ENCODE results near the gene CNTNAP2. TPM values are rescaled to one million over a fixed set of nuclear protein-coding genes. Genes with fewer than 3 reads are reported as not detected.

CNTNAP2 gene
- total and polyA plus RNA-seq, 3 donors from 2014 or later: 4.3 to 6.1 (median 4.4) TPM

DNA sequence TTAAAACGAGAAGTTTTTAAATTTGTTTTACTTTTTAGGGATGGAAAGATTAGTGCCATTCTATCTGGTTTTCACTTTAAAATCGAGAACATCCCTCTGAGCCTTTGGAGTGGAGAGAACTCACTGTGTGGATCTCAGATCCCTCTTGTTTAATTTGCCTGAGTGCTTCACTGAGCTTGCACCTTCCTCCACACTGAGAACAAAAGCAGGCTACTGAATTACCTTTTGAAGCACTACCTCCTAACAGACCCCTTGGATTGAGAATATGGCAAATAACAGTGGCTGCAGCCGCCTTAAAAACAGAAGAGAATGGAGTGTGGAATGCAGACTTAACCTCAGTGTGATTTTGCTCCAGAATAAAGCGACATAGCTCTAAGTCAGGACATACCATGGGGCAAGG lies 204.7 kb downstream of the CNTNAP2 start:
- Histone ChIP-seq H3K36me3 (ENCODE audit: low read depth, missing control alignments) (no peaks in the 10 kb centered on the region), H3K27me3 (no peaks in the 10 kb centered on the region), H3K9me3 (no peaks in the 10 kb centered on the region), H3K27ac (no peak overlapping the region), H3K4me3 (no peak overlapping the region), H3K4me1 (no peaks in the 10 kb centered on the region)
- no peak for TF ChIP-seq POLR2A (IDR thresholded peaks at IDR 0.05)
- TF ChIP-seq, protein P1, sequence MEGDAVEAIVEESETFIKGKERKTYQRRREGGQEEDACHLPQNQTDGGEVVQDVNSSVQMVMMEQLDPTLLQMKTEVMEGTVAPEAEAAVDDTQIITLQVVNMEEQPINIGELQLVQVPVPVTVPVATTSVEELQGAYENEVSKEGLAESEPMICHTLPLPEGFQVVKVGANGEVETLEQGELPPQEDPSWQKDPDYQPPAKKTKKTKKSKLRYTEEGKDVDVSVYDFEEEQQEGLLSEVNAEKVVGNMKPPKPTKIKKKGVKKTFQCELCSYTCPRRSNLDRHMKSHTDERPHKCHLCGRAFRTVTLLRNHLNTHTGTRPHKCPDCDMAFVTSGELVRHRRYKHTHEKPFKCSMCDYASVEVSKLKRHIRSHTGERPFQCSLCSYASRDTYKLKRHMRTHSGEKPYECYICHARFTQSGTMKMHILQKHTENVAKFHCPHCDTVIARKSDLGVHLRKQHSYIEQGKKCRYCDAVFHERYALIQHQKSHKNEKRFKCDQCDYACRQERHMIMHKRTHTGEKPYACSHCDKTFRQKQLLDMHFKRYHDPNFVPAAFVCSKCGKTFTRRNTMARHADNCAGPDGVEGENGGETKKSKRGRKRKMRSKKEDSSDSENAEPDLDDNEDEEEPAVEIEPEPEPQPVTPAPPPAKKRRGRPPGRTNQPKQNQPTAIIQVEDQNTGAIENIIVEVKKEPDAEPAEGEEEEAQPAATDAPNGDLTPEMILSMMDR (IDR thresholded peaks at IDR 0.05): no peak
- WGBS, 2 donors: 77 to 79% methylated on average over 4 of the region's 4 CpGs
- intact Hi-C loops (cut with DNase I; ENCODE audit: low total_unique reads): no loop called here
- DNase-seq: no peak

DNA sequence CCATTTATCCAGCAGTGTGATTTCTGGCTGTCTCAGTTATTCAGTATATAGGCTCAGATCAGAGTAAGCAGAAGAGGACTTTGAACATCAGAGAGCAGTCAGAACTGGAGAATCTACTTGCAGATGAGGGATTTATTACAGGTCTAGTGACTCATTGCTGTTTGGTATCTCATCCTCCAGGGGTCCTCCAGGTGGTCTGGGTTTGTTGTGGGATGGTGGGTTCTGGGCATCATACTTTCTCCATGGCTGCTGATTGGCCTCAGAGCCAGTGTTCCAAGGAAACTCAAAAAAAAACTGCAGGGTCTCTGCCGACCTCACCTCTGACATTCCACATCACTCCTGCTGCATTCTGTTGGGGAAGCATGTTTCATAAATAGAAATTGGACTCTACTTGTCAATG lies 214.8 kb downstream of the CNTNAP2 start:
- no peaks in the 10 kb centered on the region for H3K36me3 ChIP-seq (ENCODE audit: low read depth, missing control alignments)
- no peak overlapping the region for H3K4me3 ChIP-seq
- DNase-seq: no peak
- 13 to 48% methylated on average over 1 of the region's 1 CpG for WGBS, 2 donors
- TF ChIP-seq, protein P1 (IDR thresholded peaks at IDR 0.05): no peak
- TF ChIP-seq POLR2A (IDR thresholded peaks at IDR 0.05): no peak
- H3K27me3 ChIP-seq: no peaks in the 10 kb centered on the region
- no peaks in the 10 kb centered on the region for H3K4me1 ChIP-seq
- no peak overlapping the region for H3K27ac ChIP-seq
- intact Hi-C loops (cut with DNase I; ENCODE audit: low total_unique reads): no loop called here
- no peaks in the 10 kb centered on the region for H3K9me3 ChIP-seq

DNA sequence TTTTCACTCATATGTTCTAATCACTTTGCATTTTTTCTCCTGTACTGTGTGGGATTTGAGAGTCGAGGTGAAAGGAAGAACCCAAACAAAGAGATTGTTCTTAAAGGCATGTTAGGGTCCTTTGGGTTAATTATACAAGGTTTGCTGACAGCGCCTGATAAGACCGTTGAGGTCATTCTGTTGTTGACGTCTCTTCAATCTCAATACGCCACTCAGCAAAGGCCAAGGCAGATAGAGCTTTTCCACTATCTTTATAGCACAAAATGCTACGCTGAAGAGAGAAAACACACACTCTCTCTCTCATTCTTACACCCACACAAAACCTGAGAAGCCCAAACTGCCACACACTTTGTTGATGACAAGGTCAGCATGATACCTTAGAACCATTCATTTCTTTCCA lies 228.7 kb downstream of the CNTNAP2 start:
- intact Hi-C loops (cut with DNase I; ENCODE audit: low total_unique reads): no loop called here
- H3K9me3 ChIP-seq: no peaks in the 10 kb centered on the region
- no peaks in the 10 kb centered on the region for H3K4me1 ChIP-seq
- no peaks in the 10 kb centered on the region for H3K36me3 ChIP-seq (ENCODE audit: low read depth, missing control alignments)
- H3K27ac ChIP-seq: no peak overlapping the region
- TF ChIP-seq POLR2A (IDR thresholded peaks at IDR 0.05): no peak
- TF ChIP-seq, protein P1 (IDR thresholded peaks at IDR 0.05): no peak
- no peaks in the 10 kb centered on the region for H3K27me3 ChIP-seq
- WGBS, 2 donors: 34 to 36% methylated on average over 6 of the region's 6 CpGs
- no peak for DNase-seq
- no peak overlapping the region for H3K4me3 ChIP-seq

DNA sequence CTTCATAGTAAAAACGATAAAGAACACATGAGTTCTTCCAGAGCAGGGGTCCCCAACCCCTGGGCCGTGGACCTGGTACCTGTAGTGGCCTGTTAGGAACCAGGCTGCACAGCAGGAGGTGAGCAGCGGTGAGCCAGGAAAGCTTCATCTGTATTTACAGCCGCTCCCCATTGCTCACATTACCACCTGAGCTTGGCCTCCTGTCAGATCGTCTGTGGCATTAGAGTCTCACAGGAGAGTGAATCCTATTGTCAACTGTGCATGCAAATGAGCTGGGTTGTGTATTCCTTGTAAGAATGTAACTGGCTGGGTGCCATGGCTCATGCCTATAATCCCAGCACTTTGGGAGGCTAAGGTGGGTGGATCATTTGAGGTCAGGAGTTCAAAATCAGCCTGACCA lies 229.5 kb downstream of the CNTNAP2 start:
- DNase-seq: no peak
- Histone ChIP-seq H3K4me3 (no peak overlapping the region), H3K27ac (no peak overlapping the region), H3K36me3 (ENCODE audit: low read depth, missing control alignments) (no peaks in the 10 kb centered on the region), H3K9me3 (no peaks in the 10 kb centered on the region), H3K27me3 (no peaks in the 10 kb centered on the region), H3K4me1 (no peaks in the 10 kb centered on the region)
- TF ChIP-seq POLR2A (IDR thresholded peaks at IDR 0.05): no peak
- TF ChIP-seq, protein P1 (IDR thresholded peaks at IDR 0.05): no peak
- 93 to 96% methylated on average over 5 of the region's 5 CpGs for WGBS, 2 donors
- intact Hi-C loops (cut with DNase I; ENCODE audit: low total_unique reads): no loop called here

DNA sequence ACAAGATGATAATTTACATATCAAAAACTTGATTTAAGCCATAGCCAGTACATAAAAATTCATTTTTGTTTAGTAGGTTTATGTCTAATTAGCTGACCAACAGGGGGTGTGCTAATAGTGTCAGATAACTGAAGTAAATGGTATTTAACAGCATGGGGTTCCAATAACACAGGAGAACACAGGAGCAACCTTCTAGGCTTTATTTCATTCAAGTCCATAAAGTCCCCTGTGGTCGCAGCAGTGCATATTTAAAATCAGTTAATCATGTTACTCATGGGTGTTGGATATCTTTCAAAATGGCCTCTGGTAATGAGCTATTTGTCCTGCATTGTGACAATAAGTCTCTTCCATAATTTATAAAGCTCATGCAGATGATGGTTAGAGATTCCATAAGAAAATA lies 238.6 kb downstream of the CNTNAP2 start:
- H3K9me3 ChIP-seq: no peaks in the 10 kb centered on the region
- no peak overlapping the region for H3K27ac ChIP-seq
- no peaks in the 10 kb centered on the region for H3K36me3 ChIP-seq (ENCODE audit: low read depth, missing control alignments)
- intact Hi-C loops (cut with DNase I; ENCODE audit: low total_unique reads): no loop called here
- no peaks in the 10 kb centered on the region for H3K27me3 ChIP-seq
- H3K4me1 ChIP-seq: no peaks in the 10 kb centered on the region
- TF ChIP-seq POLR2A (IDR thresholded peaks at IDR 0.05): no peak
- TF ChIP-seq, protein P1 (IDR thresholded peaks at IDR 0.05): no peak
- no peak for DNase-seq
- WGBS, 2 donors: 92 to 95% methylated on average over 1 of the region's 1 CpG
- no peak overlapping the region for H3K4me3 ChIP-seq

Data from testis (tissue), 3 donors.